Lower leg skin (tissue), 3 donors: ENCODE measurements around the gene THSD4.

Source experiments
- POLR2A ChIP-seq, 2 donors: fragments of 450-650 bp; IDR thresholded peaks; one replicate each; pipeline ENCODE4 v1.6.1; 2016 to 2017; ENCODE audit warnings: antibody characterized with exemption in 2 of 2, mild to moderate bottlenecking in 1 of 2, moderate library complexity in 1 of 2
- TF ChIP-seq, protein P1 (sequence below), 3 donors: fragments of 450-650 bp; IDR thresholded peaks; one replicate each; pipeline ENCODE4 v1.5.1; 2016; ENCODE audit warnings: antibody characterized with exemption in 3 of 3, mild to moderate bottlenecking in 3 of 3, moderate library complexity in 2 of 3

GRCh38 chr15:71410347-71410746 is 295.1 kb downstream of the THSD4 start:
- TF ChIP-seq, protein P1, sequence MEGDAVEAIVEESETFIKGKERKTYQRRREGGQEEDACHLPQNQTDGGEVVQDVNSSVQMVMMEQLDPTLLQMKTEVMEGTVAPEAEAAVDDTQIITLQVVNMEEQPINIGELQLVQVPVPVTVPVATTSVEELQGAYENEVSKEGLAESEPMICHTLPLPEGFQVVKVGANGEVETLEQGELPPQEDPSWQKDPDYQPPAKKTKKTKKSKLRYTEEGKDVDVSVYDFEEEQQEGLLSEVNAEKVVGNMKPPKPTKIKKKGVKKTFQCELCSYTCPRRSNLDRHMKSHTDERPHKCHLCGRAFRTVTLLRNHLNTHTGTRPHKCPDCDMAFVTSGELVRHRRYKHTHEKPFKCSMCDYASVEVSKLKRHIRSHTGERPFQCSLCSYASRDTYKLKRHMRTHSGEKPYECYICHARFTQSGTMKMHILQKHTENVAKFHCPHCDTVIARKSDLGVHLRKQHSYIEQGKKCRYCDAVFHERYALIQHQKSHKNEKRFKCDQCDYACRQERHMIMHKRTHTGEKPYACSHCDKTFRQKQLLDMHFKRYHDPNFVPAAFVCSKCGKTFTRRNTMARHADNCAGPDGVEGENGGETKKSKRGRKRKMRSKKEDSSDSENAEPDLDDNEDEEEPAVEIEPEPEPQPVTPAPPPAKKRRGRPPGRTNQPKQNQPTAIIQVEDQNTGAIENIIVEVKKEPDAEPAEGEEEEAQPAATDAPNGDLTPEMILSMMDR (IDR thresholded peaks at IDR 0.05) = no peak
- no peak for TF ChIP-seq POLR2A (IDR thresholded peaks at IDR 0.05)
